HG02763 (cell line): ENCODE results near the gene MYOZ2.

ENCODE experiments used
- ATAC-seq: cut with Tn5 transposase; IDR thresholded peaks from one replicate; pipeline ENCODE4 v1.9.1; 2021; ENCODE audit warnings: mild to moderate bottlenecking, moderate library complexity; ENCODE audit not compliant: unreplicated experiment

MYOZ2 gene

GRCh38 chr4:119135721-119136121, at the start of gene MYOZ2:
MYOZ2 (plus strand) TSS chr4:119135832; CDS start chr4:119136526, 694 bp downstream.
- no peak for ATAC-seq

DNA sequence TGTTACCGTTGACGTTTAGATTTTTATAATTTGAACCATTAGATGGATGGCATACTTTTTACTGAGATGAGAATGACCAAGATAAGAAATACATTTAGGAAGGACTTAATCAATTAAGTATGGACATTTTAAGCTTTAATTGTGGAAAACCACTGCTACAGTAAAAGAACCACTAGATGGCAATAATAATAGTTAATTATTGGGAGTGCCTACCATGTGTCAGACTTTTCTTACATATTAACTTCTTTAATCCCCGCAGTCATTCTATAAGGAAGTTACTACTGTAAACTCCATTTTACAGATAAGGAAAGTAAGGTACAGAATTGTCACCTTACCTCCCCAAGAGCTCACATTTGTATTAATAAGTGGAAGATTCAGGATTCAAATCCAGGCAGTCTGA, 48.5 kb upstream of the MYOZ2 start:
- no peak for ATAC-seq

DNA sequence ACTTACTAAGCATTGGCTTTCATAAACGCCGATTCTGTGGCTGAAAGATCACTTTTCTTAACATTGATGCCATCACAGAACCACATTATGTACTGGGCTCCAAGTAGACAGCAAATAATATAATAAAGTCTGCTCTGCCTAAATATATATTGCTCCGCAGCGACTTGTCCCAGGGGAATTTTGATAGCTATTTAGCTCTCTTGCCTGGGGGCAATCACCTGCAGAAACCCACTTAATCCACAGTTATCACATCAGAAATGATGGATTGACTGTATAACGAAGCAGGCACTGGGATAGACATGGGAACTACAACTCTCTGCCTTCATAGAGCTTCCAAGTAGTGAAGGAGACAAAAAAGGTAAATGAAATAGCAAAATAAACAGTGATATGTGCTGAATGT, 48.0 kb upstream of the MYOZ2 start:
- no peak for ATAC-seq

- no peak for ATAC-seq
Observed at GRCh38 chr4:119093042-119093827, 42.4 kb upstream of the MYOZ2 start.

GRCh38 chr4:119097282-119097900, 38.2 kb upstream of the MYOZ2 start:
- ATAC-seq = no peak

DNA sequence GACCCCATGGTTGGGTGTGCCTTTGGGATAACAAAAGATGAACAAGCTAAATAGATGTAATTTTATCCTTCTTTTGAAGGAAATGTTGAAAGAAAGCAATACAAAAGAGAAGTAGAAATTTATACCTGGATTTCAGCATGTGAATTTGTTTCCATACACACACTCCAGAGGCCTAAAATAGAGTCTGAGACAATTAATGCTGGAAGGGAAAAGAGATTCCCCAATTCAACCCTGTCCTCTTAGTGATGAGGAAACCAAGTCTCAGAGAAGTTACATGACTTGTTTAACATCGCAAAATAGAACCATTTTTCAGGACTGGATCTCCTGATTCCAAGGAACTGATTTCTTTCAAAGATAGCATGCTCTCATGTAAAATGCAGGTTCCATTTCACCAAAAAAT, 37.3 kb upstream of the MYOZ2 start:
- no peak for ATAC-seq

GRCh38 chr4:119099227-119099810, 36.3 kb upstream of the MYOZ2 start:
- ATAC-seq = no peak

DNA sequence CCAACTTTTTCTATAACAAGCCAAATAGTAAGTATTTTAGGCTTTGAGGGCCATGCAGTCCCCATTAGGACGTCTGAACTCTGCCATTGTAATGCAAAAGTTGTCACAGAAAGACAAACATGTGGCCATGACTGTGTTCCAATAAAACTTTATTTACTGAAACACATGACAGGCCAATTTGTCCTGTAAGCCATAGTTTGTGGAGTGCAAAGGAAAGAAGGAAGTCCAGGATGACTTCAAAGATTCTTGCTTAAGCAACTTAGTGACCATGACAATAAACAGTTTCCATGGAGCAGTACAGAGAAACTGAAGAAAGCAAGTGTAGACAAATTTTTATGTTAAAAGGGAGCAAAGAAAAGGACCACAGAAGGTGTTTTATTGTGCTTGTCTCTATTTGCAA, 35.0 kb upstream of the MYOZ2 start:
- no peak for ATAC-seq

GRCh38 chr4:119103263-119103662, 32.4 kb upstream of the MYOZ2 start:
- no peak for ATAC-seq

DNA sequence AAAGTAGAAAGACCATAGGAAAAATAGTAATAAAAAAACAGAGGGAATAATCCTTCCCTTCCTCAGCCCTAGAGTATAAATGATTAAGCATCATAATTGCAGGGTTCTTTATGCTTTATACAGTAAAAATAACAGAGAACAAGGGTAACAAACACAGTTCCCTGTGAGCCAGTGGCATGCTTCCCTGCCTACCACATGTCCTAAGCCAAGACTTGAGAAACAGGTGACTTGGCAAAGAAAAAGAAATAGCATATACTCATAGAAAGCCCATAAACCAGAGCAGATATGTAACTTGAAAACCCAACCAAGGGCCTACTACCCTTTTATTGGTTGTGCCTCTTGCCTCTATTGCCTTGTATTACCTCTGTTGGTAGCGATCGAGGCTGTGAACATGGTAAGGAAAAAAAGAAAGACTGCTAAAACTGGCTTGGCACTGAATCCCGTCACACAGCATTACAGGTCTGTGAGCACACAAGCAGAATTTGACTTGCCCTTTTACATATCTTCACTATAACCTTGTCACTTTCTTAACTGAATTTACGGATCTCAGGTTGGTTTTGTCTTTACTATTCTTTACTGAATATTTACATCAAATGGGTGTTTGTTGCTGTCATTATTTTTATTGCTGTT, 30.9 kb upstream of the MYOZ2 start:
- no peak for ATAC-seq

DNA sequence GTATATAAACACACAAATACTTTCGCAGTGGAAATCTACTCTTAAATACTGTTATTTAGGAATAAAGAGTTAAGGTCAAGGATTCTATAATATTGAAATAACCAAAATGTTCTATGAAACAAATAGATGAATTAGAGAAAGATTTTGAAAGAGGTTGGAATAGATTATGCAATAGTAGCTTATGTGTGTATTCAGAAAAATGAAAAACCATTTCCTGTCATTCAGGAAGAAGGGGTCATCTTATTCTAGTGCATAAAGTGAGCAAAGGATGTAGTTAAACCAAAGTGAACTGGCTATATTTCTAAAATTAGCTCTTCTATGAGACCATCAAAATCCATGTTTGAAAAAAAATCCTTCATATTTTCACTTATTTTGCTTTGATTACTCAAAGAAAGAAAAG, 30.0 kb upstream of the MYOZ2 start:
- ATAC-seq = no peak

DNA sequence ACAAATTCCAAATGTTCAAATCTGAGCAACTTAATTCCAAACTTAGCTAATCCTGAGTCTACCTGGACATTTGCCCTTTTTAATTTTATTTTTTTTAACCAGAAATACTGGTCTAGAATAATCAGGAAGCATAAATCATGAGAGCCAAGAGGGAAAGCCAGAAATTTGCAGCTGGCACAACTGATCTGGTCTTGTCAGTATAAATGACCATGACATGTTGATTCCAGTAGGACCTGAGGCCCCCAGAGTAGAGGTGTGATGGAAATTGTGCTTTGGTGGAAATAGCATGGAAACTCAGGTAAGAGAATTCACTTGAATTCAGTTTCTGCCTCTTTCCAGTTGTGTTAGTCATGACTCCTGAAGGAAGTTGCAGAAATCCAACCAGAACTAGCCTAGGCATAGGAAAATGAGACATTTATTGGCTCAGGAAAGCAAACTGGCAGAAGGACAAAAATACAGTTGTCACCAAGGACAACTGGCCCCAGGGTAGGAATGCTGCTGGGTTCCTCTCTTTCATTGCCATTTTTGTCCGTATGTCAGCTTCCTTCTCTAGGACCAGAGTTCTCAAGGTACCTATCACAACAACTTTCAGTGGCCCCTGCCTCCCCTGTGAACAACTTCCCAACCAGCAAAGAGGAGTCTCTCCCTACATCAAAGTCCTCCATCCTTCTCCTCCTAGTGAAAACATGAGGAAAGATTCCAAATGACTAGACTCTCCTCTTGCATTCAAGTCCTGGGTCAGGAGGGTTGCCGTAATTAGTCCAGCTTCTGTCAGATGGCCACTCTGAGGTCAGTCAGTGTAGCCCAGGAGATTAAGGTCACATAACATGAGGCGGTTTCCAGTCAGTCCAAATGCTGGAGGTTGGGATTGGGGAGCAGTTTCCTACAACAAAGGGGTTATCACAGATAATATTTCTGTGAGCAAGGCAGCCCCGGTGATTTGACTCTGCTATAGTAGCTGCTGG, 29.3 kb upstream of the MYOZ2 start:
- no peak for ATAC-seq

- no peak for ATAC-seq
Observed at GRCh38 chr4:119110121-119110520, 25.5 kb upstream of the MYOZ2 start.

- ATAC-seq = no peak
Observed at GRCh38 chr4:119111296-119111695, 24.3 kb upstream of the MYOZ2 start.

GRCh38 chr4:119113033-119113655, 22.5 kb upstream of the MYOZ2 start:
- no peak for ATAC-seq

- no peak for ATAC-seq
Observed at GRCh38 chr4:119116021-119116420, 19.6 kb upstream of the MYOZ2 start.

DNA sequence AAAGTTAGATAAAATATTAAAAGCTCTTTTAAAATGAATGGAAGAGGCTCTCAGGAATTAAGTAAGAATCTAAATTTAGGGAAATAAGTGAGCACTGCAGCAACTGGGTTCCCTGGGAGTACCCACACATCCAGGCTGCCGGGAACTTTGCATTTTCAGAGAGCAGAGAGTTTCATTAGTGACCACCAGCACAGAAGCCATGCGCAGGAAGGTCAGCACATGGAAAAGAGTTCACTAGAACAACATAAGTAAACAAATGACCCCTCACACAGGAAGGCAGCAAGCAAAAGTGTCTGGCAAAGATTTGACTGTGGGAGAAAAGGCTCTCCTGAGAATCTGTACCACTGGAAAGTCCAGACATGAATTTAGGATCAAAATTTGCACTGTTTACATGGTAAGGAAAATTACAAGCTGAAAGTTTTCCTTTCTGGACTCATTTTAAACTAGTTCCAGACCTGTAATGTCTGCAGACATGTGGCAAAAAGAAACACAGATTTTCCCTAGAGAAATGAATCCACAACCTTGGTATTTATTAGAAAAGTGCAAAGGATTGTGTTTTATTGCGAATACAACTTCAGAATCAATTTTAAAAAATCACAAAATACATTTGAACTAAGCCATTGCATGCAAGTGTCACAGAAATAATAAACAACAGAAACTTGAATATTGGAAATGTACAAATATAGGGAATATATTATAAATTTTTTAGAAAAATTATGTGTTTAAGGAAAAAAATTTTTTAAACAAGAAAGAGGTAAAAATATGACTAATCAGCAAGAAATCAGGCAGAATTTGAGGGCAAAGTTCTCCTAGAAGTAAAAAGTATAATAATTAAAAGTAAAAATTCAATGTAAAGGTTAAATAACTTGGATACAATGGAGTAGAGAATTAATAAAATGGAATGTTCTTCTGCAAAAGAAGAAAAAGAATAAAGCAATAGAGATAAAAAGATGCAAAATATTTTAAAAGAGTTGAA, 18.4 kb upstream of the MYOZ2 start:
- ATAC-seq = no peak

- ATAC-seq = no peak
Observed at GRCh38 chr4:119118397-119118796, 17.2 kb upstream of the MYOZ2 start.

DNA sequence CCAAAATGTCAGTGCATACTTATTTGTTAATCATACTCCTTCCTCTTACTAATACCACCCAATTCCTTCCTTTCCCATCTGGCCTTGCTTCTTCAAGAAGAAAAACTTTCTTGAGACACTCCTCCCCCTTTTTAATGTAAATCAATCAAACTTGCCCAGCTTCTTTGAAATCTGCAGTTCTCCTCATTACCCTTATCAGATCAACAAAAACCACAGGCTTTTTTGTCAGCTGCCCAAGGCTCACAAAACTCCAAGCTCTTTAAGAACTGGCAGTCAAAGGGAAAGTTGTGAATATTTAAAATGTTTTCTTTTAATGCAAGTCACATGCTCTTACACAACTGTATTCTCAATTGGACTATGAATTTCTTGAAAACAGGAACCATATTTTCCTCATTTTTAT, 11.3 kb upstream of the MYOZ2 start:
- ATAC-seq = no peak
